Brain microvascular endothelial cell (primary cell): ENCODE data around the gene ANKRD53.
"Not testable (repeated sequence)": the region's sequence is repeated elsewhere in the genome, so short reads cannot be mapped to it uniquely, and the experiment has no call there.

Source experiments
- DNase-seq: peaks from one replicate; pipeline ENCODE4 v3.0.0-alpha.2; 2020
- H3K27ac ChIP-seq: fragments of 250-450 bp; sonication (Bioruptor Pico); 2 replicates; pipeline ENCODE4 v1.5.1; 2020; ENCODE audit warnings: mild to moderate bottlenecking, moderate library complexity
- H3K27me3 ChIP-seq: fragments of 250-450 bp; sonication (Bioruptor Pico); replicated peaks from 2 replicates; pipeline ENCODE4 v1.5.1; 2020; ENCODE audit warnings: mild to moderate bottlenecking
- H3K36me3 ChIP-seq: fragments of 250-450 bp; sonication (Bioruptor Pico); replicated peaks from 2 replicates; pipeline ENCODE4 v1.5.1; 2020; ENCODE audit warnings: mild to moderate bottlenecking
- H3K4me3 ChIP-seq: 2 replicates; pipeline ENCODE4 v1.5.1; 2011; ENCODE audit warnings: low read depth, mild to moderate bottlenecking, control low read depth, low read length, moderate library complexity
- CTCF ChIP-seq: IDR thresholded peaks from 2 replicates; pipeline ENCODE4 v1.5.1; 2011; ENCODE audit warnings: low read depth, mild to moderate bottlenecking, moderate library complexity, low read length, control low read depth, inconsistent platforms; ENCODE audit errors: missing control alignments
- in situ Hi-C: cut with HindIII; loops from 2 replicates; pipeline ENCODE4 v1.10.0; 2017; ENCODE audit warnings: low sequenced_read_pairs, low pct_ligation_motif_present

Gene ANKRD53

GRCh38 chr2:71018625-71019024 is 40.2 kb downstream of the ANKRD53 start:
- in situ Hi-C loops, result no loop called here
- Histone ChIP-seq H3K27ac (no peak overlapping the region), H3K36me3 (no peaks in the 10 kb centered on the region), H3K27me3 (no peaks in the 10 kb centered on the region), H3K4me3 (no peak overlapping the region)
- DNase-seq, result no peak
- TF ChIP-seq CTCF, result no peak

GRCh38 chr2:71019989-71020388 is 41.6 kb downstream of the ANKRD53 start:
- H3K27me3 ChIP-seq, H3K27ac ChIP-seq, DNase-seq, H3K36me3 ChIP-seq, H3K4me3 ChIP-seq, in situ Hi-C loops: not testable (repeated sequence)

- H3K27ac ChIP-seq, DNase-seq, H3K36me3 ChIP-seq, in situ Hi-C loops, H3K4me3 ChIP-seq, H3K27me3 ChIP-seq: not testable (repeated sequence)
Observed at GRCh38 chr2:71021394-71021793, 43.0 kb downstream of the ANKRD53 start.

- H3K27me3 ChIP-seq, H3K36me3 ChIP-seq, H3K27ac ChIP-seq, H3K4me3 ChIP-seq, in situ Hi-C loops, DNase-seq: not testable (repeated sequence)
Observed at GRCh38 chr2:71023553-71024243, 45.3 kb downstream of the ANKRD53 start.
